Natural killer cell (primary cell): ENCODE data around the gene SLC2A6. TPM values are rescaled to one million over a fixed set of nuclear protein-coding genes. Genes with fewer than 3 reads are reported as not detected.

Source experiments
- ATAC-seq, 3 donors: fragments of 150-1000 bp in 2 of 3; fragments of 200-7000 bp in 1 of 3; cut with Tn5 transposase; 1 replicate in 1 of 3; 2 replicates in 2 of 3; pipeline ENCODE4 v1.10.0; 2021; ENCODE audit warnings: mild to moderate bottlenecking in 2 of 3, moderate library complexity in 2 of 3
- DNase-seq, 2 donors: peaks; one replicate each; pipeline versions ENCODE4 v3.0.0 to v3.0.0-alpha.2; 2013 to 2021; ENCODE audit warnings: mixed read lengths in 1 of 2
- H3K27ac ChIP-seq: one replicate; pipeline ENCODE4 v1.5.1; 2013; ENCODE audit warnings: mild to moderate bottlenecking, low read length
- H3K27me3 ChIP-seq: one replicate; pipeline ENCODE4 v1.6.1; 2013; ENCODE audit warnings: low read length; ENCODE audit not compliant: control insufficient read depth, insufficient read depth
- H3K36me3 ChIP-seq: one replicate; pipeline ENCODE4 v1.6.1; 2013; ENCODE audit warnings: low read length; ENCODE audit not compliant: control insufficient read depth, insufficient read depth
- H3K4me1 ChIP-seq: one replicate; pipeline ENCODE4 v1.6.1; 2013; ENCODE audit warnings: low read length; ENCODE audit not compliant: control insufficient read depth, insufficient read depth
- H3K4me3 ChIP-seq: one replicate; pipeline ENCODE4 v1.5.1; 2013; ENCODE audit warnings: low read length
- H3K9me3 ChIP-seq: one replicate; pipeline ENCODE4 v1.6.1; 2013; ENCODE audit warnings: low read length; ENCODE audit not compliant: control insufficient read depth, insufficient read depth
- H3K27ac Mint-ChIP-seq, 2 donors: one replicate each; pipeline ENCODE4 v1.8.0; 2022; ENCODE audit warnings: mild to moderate bottlenecking in 2 of 2, mixed read lengths in 2 of 2, moderate library complexity in 1 of 2
- H3K27me3 Mint-ChIP-seq, 2 donors: one replicate each; pipeline ENCODE4 v1.8.0; 2022; ENCODE audit warnings: low read depth in 2 of 2, mixed read lengths in 2 of 2
- H3K36me3 Mint-ChIP-seq: one replicate; pipeline ENCODE4 v1.8.0; 2022; ENCODE audit warnings: mixed read lengths
- H3K4me1 Mint-ChIP-seq, 2 donors: one replicate each; pipeline ENCODE4 v1.8.0; 2022; ENCODE audit warnings: mixed read lengths in 2 of 2
- H3K4me3 Mint-ChIP-seq: one replicate; pipeline ENCODE4 v1.8.0; 2022; ENCODE audit warnings: mild to moderate bottlenecking, moderate library complexity, mixed read lengths
- H3K9me3 Mint-ChIP-seq, 2 donors: one replicate each; pipeline ENCODE4 v1.8.0; 2022; ENCODE audit warnings: mixed read lengths in 2 of 2
- WGBS: methylation state at CpG from one replicate; pipeline ENCODE4 v1.1.7; 2013; ENCODE audit warnings: missing lambda C conversion rate; ENCODE audit not compliant: insufficient coverage; 5-methylcytosine and 5-hydroxymethylcytosine counted together
- intact Hi-C: fragments of 100-400 bp; cut with micrococcal nuclease; formaldehyde crosslinking; loops from one replicate; pipeline ENCODE4 v1.14.2; 2022
- total RNA-seq, 4 donors: library from RNA; stranded (reverse); fragments of 120-200 nt in 1 of 4; gene quantifications; one replicate each; pipeline versions ENCODE4 v1.2.3 to v1.2.4, GENCODE V29; 2013 to 2022
- TF ChIP-seq, protein P1 (sequence below): fragments of 200-600 bp; IDR thresholded peaks from one replicate; pipeline ENCODE4 v1.8.0; 2022; ENCODE audit warnings: antibody characterized with exemption

The SLC2A6 gene, protein sequence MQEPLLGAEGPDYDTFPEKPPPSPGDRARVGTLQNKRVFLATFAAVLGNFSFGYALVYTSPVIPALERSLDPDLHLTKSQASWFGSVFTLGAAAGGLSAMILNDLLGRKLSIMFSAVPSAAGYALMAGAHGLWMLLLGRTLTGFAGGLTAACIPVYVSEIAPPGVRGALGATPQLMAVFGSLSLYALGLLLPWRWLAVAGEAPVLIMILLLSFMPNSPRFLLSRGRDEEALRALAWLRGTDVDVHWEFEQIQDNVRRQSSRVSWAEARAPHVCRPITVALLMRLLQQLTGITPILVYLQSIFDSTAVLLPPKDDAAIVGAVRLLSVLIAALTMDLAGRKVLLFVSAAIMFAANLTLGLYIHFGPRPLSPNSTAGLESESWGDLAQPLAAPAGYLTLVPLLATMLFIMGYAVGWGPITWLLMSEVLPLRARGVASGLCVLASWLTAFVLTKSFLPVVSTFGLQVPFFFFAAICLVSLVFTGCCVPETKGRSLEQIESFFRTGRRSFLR
- total RNA-seq: 10 to 100 TPM in 2 of 3 donors, 1 to 10 TPM in 1; 5.0 to 20.1 (median 18.5) TPM
- 8.2 TPM for total RNA-seq (2013)

DNA sequence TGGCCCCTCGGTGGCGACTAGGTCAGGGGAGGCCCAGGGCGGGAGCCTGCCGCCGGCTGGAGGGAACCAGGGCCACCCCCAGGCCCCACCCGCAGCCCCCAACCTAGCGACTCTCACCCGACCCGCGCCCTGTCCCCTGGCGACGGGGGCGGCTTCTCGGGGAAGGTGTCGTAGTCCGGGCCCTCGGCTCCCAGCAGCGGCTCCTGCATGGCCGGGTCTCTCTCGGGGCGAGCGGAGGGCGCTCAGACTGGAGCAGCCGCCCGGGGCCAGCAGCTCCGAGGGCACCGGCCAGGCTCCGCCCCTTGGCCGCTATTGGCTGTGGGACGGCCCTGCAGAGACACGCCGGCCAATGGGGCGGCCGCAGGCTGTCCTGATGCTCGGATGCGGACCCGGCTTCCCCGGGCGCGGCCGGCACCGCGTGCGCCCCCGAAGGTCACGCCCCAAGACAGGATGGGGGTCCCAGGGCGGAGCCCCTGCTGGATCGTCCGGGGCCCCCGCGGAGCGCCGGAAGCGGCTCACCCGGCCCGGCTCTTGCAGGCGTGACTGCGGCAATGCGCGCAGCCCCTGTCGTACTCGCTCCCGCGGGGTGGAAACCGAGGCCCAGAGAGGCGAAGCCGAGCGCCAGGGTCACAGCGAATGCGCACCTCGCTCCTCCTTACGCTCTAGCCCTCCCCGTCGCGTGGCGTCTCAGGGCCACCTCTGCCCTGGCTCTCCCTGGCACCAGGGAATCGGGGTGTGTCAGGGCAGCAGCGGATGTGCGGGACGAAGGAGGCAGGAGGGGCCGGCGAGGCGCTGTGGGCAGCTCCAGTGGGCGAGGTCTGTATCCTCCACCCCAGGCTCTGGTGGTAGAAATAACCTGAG, at the start of gene SLC2A6:
TSS of gene SLC2A6 (minus strand) at position 249 of the 861 bp plus-strand sequence. CDS start at position 209, 40 bp downstream.
- peaks cover 3 to 7% of the 10 kb centered on the region in 2 donors for H3K27me3 Mint-ChIP-seq
- peak; percentile 81 to 90 for DNase-seq
- H3K4me1 Mint-ChIP-seq: peaks cover 9 to 15% of the 10 kb centered on the region in 2 donors
- no peaks in the 10 kb centered on the region for H3K9me3 ChIP-seq
- WGBS: under 1% methylated on average over 84 of the region's 84 CpGs
- H3K36me3 Mint-ChIP-seq: no peaks in the 10 kb centered on the region
- H3K27ac ChIP-seq: peak within 1 kb of the TSS; percentile 44
- H3K4me3 Mint-ChIP-seq: peak within 1 kb of the TSS; percentile 75
- ATAC-seq: peak; percentile 96 to 98 (median 97)
- H3K9me3 Mint-ChIP-seq: no peaks in the 10 kb centered on the region
- TF ChIP-seq, protein P1, sequence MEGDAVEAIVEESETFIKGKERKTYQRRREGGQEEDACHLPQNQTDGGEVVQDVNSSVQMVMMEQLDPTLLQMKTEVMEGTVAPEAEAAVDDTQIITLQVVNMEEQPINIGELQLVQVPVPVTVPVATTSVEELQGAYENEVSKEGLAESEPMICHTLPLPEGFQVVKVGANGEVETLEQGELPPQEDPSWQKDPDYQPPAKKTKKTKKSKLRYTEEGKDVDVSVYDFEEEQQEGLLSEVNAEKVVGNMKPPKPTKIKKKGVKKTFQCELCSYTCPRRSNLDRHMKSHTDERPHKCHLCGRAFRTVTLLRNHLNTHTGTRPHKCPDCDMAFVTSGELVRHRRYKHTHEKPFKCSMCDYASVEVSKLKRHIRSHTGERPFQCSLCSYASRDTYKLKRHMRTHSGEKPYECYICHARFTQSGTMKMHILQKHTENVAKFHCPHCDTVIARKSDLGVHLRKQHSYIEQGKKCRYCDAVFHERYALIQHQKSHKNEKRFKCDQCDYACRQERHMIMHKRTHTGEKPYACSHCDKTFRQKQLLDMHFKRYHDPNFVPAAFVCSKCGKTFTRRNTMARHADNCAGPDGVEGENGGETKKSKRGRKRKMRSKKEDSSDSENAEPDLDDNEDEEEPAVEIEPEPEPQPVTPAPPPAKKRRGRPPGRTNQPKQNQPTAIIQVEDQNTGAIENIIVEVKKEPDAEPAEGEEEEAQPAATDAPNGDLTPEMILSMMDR: no peak
- peak within 1 kb of the TSS; percentile 47 for H3K4me3 ChIP-seq
- no peaks in the 10 kb centered on the region for H3K27me3 ChIP-seq
- peaks cover 51% of the 10 kb centered on the region for H3K4me1 ChIP-seq
- peak within 1 kb of the TSS in 1 of 2 donors; percentile 63 for H3K27ac Mint-ChIP-seq
- H3K36me3 ChIP-seq: no peaks in the 10 kb centered on the region
- intact Hi-C loops: loop anchor here (1.0 kb wide), 1 partner anchor 20 kb away; the partner anchor contains the start of gene CACFD1

DNA sequence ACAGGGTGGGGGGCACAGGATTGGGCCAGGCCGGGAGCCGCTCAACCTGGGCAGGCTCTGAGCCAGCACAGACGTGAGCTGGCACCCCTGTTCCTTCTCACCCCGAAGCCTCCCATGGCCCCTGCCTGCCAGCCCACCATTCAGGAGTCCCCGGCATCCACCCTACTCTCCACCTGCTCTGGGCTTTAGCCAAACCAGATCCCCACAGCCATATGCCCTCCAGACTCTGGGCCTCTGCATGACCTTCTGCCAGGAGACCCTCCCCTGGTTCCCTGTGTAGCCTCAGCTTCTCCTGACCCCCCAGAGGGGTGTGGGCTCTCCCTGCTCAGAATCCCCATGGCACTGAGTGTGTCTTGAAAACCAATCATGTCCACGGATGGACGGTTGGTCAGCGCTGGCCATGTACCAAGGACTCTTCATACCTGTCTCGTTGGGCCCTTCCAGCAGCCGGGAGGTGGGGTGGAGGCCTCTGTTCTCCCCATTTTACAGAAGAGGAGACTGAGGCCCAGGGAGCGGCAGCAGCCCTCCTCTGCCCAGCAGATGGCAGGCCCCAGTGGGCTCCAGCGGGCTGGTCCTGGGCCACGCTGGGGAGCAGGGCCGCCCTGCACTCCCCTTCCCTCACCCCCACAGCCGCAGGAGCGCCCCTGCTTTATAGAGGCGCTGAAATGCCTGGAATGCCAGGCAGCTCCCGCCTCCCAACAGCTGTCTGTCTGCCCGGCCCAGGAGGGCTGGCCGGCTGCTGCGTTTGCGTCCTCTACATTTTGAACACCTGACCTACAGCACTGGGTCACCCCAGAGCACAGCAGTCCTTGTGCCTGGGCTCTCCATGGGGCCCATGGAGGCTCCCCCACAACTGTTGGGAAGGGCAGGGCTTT, 49.3 kb upstream of the SLC2A6 start:
- H3K9me3 ChIP-seq: no peaks in the 10 kb centered on the region
- H3K36me3 Mint-ChIP-seq: no peaks in the 10 kb centered on the region
- H3K4me3 ChIP-seq: no peak overlapping the region
- TF ChIP-seq, protein P1: no peak
- ATAC-seq (no peak), DNase-seq (no peak)
- 91% methylated on average over 22 of the region's 22 CpGs for WGBS
- H3K9me3 Mint-ChIP-seq: no peaks in the 10 kb centered on the region
- no peaks in the 10 kb centered on the region for H3K36me3 ChIP-seq
- no peak overlapping the region for H3K4me3 Mint-ChIP-seq
- H3K4me1 ChIP-seq: peaks cover 5% of the 10 kb centered on the region
- H3K27me3 Mint-ChIP-seq: peaks cover 10 to 15% of the 10 kb centered on the region in 2 donors
- intact Hi-C loops: no loop called here
- peaks cover 0 to 4% of the 10 kb centered on the region in 2 donors for H3K4me1 Mint-ChIP-seq
- H3K27ac Mint-ChIP-seq: no peak overlapping the region
- H3K27me3 ChIP-seq: peaks cover 8% of the 10 kb centered on the region
- no peak overlapping the region for H3K27ac ChIP-seq

DNA sequence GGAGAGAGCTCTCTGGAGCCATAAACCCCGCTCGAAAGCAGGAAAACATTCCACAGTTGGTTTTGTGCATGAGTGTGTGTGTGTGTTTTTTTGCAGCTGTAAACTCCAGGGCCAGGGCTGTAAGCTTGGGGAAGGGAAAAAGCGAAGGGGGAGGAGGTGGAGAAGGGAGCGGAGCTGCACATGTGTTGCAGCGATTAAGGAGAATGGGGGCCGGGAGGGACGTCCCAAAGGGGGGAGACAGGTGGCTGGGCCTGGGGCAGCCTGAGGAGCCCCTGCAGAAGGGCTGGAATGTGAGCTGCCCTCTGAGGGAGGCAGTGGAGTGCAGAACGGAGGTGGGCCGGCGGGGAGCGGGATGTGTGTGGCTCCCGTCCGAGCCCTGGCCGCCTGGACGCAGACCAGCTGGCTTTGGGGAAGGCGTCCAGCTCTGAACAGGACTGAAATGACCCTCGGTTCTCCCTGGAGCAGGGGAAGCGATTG, 48.6 kb upstream of the SLC2A6 start:
- WGBS: 84% methylated on average over 18 of the region's 18 CpGs
- DNase-seq (no peak), ATAC-seq (no peak)
- H3K4me3 Mint-ChIP-seq: no peak overlapping the region
- intact Hi-C loops: no loop called here
- Histone ChIP-seq H3K4me3 (no peak overlapping the region), H3K4me1 (peaks cover 5% of the 10 kb centered on the region), H3K27ac (no peak overlapping the region), H3K9me3 (no peaks in the 10 kb centered on the region), H3K36me3 (no peaks in the 10 kb centered on the region), H3K27me3 (peaks cover 2% of the 10 kb centered on the region)
- H3K4me1 Mint-ChIP-seq: no peaks in the 10 kb centered on the region
- no peaks in the 10 kb centered on the region for H3K36me3 Mint-ChIP-seq
- TF ChIP-seq, protein P1: no peak
- H3K9me3 Mint-ChIP-seq: no peaks in the 10 kb centered on the region
- H3K27me3 Mint-ChIP-seq: peaks cover 8 to 10% of the 10 kb centered on the region in 2 donors
- H3K27ac Mint-ChIP-seq: no peak overlapping the region
